VCaP (cell line): ENCODE data around the gene GSC2.

Experiments used
- H3K27ac ChIP-seq: fragments of 450-650 bp; 2 replicates; pipeline ENCODE4 v1.5.1; 2017
- CTCF ChIP-seq: fragments of 450-650 bp; conservative IDR thresholded peaks from 2 replicates; pipeline ENCODE4 v1.5.1; 2017; ENCODE audit warnings: mild to moderate bottlenecking, moderate library complexity

GSC2 gene

GRCh38 chr22:19109198-19110063 lies 40.7 kb downstream of the GSC2 start:
- no peak for TF ChIP-seq CTCF
- H3K27ac ChIP-seq: no peak overlapping the region

GRCh38 chr22:19108807-19109197 lies 41.3 kb downstream of the GSC2 start:
- no peak overlapping the region for H3K27ac ChIP-seq

GRCh38 chr22:19107730-19108074 lies 42.4 kb downstream of the GSC2 start:
- no peak overlapping the region for H3K27ac ChIP-seq
- TF ChIP-seq CTCF: no peak

More at GRCh38 chr22:19108807-19109197, 41.3 kb downstream of the GSC2 start:
- TF ChIP-seq CTCF: no peak

- H3K27ac ChIP-seq: no peak overlapping the region
- no peak for TF ChIP-seq CTCF
Observed at GRCh38 chr22:19106886-19107729, 43.0 kb downstream of the GSC2 start.

GRCh38 chr22:19105867-19106802 lies 44.0 kb downstream of the GSC2 start:
- TF ChIP-seq CTCF: peak; percentile 48
- H3K27ac ChIP-seq: no peak overlapping the region

- no peak for TF ChIP-seq CTCF
Observed at GRCh38 chr22:19105456-19105855, 44.6 kb downstream of the GSC2 start.

More at GRCh38 chr22:19105456-19105855, 44.6 kb downstream of the GSC2 start:
- no peak overlapping the region for H3K27ac ChIP-seq
